VCaP (cell line): ENCODE data around the gene NOX5.

Experiments
- H3K27ac ChIP-seq: fragments of 450-650 bp; 2 replicates; pipeline ENCODE4 v1.5.1; 2017
- CTCF ChIP-seq: fragments of 450-650 bp; conservative IDR thresholded peaks from 2 replicates; pipeline ENCODE4 v1.5.1; 2017; ENCODE audit warnings: mild to moderate bottlenecking, moderate library complexity

The NOX5 gene

GRCh38 chr15:69084404-69085030, 70.0 kb downstream of the NOX5 start:
- no peak overlapping the region for H3K27ac ChIP-seq
- TF ChIP-seq CTCF: no peak

GRCh38 chr15:69085325-69086081, 71.0 kb downstream of the NOX5 start:
- no peak overlapping the region for H3K27ac ChIP-seq
- no peak for TF ChIP-seq CTCF

GRCh38 chr15:69086427-69087204, 72.1 kb downstream of the NOX5 start:
- H3K27ac ChIP-seq: no peak overlapping the region

GRCh38 chr15:69087366-69087976, 73.0 kb downstream of the NOX5 start:
- no peak overlapping the region for H3K27ac ChIP-seq

More at GRCh38 chr15:69086427-69087204, 72.1 kb downstream of the NOX5 start:
- TF ChIP-seq CTCF: no peak

GRCh38 chr15:69088300-69088965, 73.9 kb downstream of the NOX5 start:
- no peak for TF ChIP-seq CTCF
- no peak overlapping the region for H3K27ac ChIP-seq

More at GRCh38 chr15:69087366-69087976, 73.0 kb downstream of the NOX5 start:
- no peak for TF ChIP-seq CTCF

GRCh38 chr15:69089258-69089657, 74.8 kb downstream of the NOX5 start:
- no peak for TF ChIP-seq CTCF
- H3K27ac ChIP-seq: no peak overlapping the region
